ENCODE results near the gene MYBL2.
A peak's percentile ranks its signal among the peaks of the same experiment; 100 is the strongest.

The MYBL2 gene

GRCh38 chr20:43746344-43747137 lies 79.6 kb downstream of the MYBL2 start:
- H3K4me3 ChIP-seq (ENCODE audit: low read depth, low read length) = no peak overlapping the region
- no peaks in the 10 kb centered on the region for H3K4me1 ChIP-seq

DNA sequence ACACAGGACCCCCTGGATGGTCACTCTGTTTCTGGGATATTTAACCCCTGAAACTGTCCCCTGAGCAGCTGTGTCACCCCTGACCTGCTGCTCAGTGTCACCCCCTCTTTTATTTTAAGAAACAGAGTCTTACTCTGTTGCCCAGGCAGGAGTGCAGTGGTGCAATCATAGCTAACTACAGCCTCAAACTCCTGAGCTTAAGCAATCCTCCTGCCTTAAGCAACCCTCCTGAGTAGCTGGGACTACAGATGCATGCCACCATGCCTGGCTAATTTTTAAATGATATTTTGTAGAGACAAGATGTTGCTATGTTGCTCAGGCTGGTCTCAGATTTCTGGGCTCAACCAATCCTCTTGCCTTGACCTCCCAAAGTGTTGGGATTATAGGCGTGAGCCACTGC lies 81.4 kb downstream of the MYBL2 start:
- Histone ChIP-seq H2AFZ (no peak overlapping the region), H3K27ac (no peak overlapping the region), H3K27me3 (ENCODE audit: control insufficient read depth, insufficient read depth, low read length) (no peaks in the 10 kb centered on the region), H3K79me2 (no peaks in the 10 kb centered on the region), H3K36me3 (ENCODE audit: control insufficient read depth, insufficient read depth, low read length) (no peaks in the 10 kb centered on the region), H3K9ac (no peak overlapping the region), H3K9me3 (ENCODE audit: control insufficient read depth, low read length) (no peaks in the 10 kb centered on the region), H3K4me1 (no peaks in the 10 kb centered on the region), H3K4me2 (ENCODE audit: low read length) (no peak overlapping the region), H3K4me3 (ENCODE audit: low read depth, low read length) (no peak overlapping the region)
- no peak for TF ChIP-seq CTCF (IDR thresholded peaks at IDR 0.05)

More at GRCh38 chr20:43746344-43747137, 79.6 kb downstream of the MYBL2 start:
- no peaks in the 10 kb centered on the region for H3K27me3 ChIP-seq (ENCODE audit: control insufficient read depth, insufficient read depth, low read length)
- no peaks in the 10 kb centered on the region for H3K9me3 ChIP-seq (ENCODE audit: control insufficient read depth, low read length)
- no peak for TF ChIP-seq CTCF (IDR thresholded peaks at IDR 0.05)
- H3K9ac ChIP-seq = no peak overlapping the region
- no peak overlapping the region for H2AFZ ChIP-seq
- no peaks in the 10 kb centered on the region for H3K36me3 ChIP-seq (ENCODE audit: control insufficient read depth, insufficient read depth, low read length)
- H3K27ac ChIP-seq = no peak overlapping the region
- H3K79me2 ChIP-seq = no peaks in the 10 kb centered on the region
- H3K4me2 ChIP-seq (ENCODE audit: low read length) = no peak overlapping the region

GRCh38 chr20:43749734-43750294 lies 82.9 kb downstream of the MYBL2 start:
- Histone ChIP-seq H3K4me2 (ENCODE audit: low read length) (no peak overlapping the region), H3K36me3 (ENCODE audit: control insufficient read depth, insufficient read depth, low read length) (no peaks in the 10 kb centered on the region), H3K4me1 (no peaks in the 10 kb centered on the region), H3K27me3 (ENCODE audit: control insufficient read depth, insufficient read depth, low read length) (no peaks in the 10 kb centered on the region), H3K9ac (no peak overlapping the region), H2AFZ (peak overlapping the region; percentile 45), H3K4me3 (ENCODE audit: low read depth, low read length) (no peak overlapping the region), H3K27ac (no peak overlapping the region), H3K9me3 (ENCODE audit: control insufficient read depth, low read length) (no peaks in the 10 kb centered on the region), H3K79me2 (no peaks in the 10 kb centered on the region)
- TF ChIP-seq CTCF (IDR thresholded peaks at IDR 0.05) = peak; percentile 100

DNA sequence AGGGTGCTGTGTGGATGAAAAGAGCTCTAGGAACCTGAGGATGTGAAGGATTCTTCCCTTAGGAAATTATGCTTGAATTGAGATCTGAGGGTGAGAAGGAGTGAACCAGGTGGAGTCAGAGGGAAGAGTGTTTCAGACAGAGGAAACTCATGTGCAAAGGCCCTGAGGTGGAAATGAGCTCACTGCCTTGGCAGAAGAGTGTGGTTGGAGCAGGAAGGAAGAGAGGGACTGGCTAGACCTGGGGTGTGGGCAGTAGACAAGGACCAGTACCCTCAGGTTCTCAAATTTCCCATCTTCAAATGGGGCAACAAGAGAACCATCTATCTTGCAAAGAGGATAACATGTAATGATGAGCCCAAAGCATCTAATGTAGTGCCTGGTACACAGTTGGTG lies 83.9 kb downstream of the MYBL2 start:
- Histone ChIP-seq H2AFZ (no peak overlapping the region), H3K4me2 (ENCODE audit: low read length) (no peak overlapping the region), H3K4me3 (ENCODE audit: low read depth, low read length) (no peak overlapping the region), H3K9ac (no peak overlapping the region), H3K36me3 (ENCODE audit: control insufficient read depth, insufficient read depth, low read length) (no peaks in the 10 kb centered on the region), H3K4me1 (no peaks in the 10 kb centered on the region), H3K27me3 (ENCODE audit: control insufficient read depth, insufficient read depth, low read length) (no peaks in the 10 kb centered on the region), H3K27ac (no peak overlapping the region), H3K9me3 (ENCODE audit: control insufficient read depth, low read length) (no peaks in the 10 kb centered on the region), H3K79me2 (no peaks in the 10 kb centered on the region)
- no peak for TF ChIP-seq CTCF (IDR thresholded peaks at IDR 0.05)

Measured in parathyroid adenoma (tissue), 2 donors.